Activated CD4-positive, alpha-beta T cell treated with anti-CD3 and anti-CD28 coated beads for 4 hours (primary cell): ENCODE results near the gene POFUT1.
A peak's percentile ranks its signal among the peaks of the same experiment; 100 is the strongest.

Experiments
- DNase-seq, 2 donors: peaks; one replicate each; pipeline ENCODE4 v3.0.0-alpha.2; 2020

Gene POFUT1

DNA sequence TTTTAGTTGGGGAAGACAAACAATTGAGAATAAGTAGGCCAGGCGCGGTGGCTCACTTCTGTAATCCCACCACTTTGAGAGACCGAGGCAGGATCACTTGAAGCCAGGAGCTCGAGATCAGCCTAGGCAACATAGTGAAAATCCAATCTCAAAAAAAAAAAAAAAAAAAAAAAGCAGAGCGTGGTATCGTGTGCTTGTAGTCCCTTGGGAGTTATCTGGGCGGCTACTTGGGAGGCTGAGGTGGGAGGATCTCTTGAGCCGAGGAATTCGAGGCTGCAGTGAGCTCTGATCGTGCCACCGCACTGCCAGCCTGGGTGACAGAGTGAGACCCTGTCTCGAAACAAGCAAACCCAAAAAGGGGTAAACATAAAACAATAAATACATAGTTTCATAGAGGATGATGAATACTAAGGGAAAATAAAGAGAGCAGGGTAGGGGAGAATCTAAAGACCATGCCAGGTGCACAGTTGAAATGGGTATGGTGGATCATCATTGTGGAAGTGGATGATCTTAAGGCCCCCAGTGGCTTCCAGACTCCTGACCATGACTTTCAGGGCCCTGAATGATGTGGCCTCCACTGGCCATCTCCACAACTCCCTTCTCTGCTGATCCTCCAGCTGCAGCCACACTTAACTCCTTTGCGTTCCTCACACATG lies 947 bp downstream of the POFUT1 start:
- DNase-seq = no peak

DNA sequence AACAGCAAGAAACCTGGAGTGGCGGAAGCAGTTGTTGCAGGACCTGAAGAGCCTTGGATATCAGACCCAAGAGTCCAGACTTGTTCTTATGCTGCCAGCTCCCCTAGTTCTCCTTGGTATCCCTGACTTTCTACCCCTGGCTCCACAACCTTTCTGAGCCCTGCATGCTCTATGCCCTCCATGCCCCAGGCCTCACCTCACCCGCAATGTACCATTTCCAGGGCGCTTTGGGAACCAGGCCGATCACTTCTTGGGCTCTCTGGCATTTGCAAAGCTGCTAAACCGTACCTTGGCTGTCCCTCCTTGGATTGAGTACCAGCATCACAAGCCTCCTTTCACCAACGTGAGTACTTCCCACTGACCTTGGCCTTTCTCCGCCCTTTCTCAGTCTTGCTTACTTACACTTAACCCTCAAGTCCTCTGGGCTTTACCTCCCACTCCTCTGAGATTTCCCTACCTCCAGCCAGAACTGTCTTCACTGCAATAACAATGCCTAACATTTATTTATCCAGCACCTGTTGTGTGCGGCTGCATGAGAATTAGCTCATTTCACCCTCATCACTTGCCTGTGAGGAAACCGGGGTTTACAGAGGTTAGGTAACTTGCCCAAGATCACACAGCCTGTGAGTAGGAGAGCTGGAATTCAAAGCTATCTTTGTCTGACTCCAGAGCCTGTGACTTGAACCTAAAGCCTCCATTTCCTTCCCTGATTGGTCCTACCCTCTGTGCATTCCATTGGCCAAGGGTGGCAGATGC lies 2.3 kb downstream of the POFUT1 start:
- DNase-seq = no peak

DNA sequence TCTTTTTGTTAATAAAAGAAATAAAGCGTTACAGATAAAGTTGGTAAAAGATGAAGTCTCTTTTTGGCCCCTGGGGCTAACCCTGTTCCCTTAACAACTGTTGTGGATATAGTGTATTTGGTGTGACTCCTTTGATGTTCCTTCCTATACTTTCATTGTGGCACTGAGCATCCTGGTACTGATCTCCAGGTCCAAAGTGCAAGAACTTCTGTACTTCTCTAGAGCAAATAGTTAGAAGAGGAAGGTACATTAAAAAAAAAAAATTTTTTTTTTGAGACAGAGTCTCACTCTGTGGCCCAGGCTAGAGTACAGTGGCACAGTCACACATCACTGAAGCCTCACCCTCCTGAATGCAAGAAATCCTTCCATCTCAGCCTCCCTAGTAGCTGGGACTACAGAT lies 6.2 kb downstream of the POFUT1 start:
- DNase-seq = no peak

DNA sequence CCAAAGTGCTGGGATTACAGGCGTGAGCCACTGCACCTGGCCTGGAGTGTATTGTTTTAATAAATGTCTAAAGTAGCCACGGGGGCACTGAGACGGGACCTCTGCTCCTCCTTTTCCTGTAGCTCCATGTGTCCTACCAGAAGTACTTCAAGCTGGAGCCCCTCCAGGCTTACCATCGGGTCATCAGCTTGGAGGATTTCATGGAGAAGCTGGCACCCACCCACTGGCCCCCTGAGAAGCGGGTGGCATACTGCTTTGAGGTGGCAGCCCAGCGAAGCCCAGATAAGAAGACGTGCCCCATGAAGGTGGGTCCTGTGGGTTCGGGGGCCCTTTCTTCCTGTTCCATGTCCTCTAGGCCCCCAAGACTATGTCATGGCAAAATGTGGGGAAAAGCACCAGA lies 7.5 kb downstream of the POFUT1 start:
- no peak for DNase-seq

DNA sequence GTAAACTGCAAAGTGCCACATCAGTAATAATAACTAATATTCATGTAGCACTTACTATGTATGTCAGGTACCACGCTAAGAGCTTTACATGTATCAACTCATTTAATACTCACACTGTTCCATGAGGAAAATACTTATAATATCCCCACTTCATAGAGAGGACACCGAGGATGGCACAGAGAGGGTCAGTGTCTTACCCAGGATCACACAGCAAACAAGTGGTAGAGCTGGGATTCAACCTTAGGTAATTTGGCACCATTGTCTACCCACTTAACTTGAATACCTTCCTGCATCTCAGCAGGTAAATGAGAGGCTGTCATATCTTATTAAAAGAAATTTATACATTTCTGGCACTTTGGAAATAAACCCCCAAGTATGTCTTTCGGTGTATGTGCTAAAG lies 8.0 kb downstream of the POFUT1 start:
- no peak for DNase-seq

DNA sequence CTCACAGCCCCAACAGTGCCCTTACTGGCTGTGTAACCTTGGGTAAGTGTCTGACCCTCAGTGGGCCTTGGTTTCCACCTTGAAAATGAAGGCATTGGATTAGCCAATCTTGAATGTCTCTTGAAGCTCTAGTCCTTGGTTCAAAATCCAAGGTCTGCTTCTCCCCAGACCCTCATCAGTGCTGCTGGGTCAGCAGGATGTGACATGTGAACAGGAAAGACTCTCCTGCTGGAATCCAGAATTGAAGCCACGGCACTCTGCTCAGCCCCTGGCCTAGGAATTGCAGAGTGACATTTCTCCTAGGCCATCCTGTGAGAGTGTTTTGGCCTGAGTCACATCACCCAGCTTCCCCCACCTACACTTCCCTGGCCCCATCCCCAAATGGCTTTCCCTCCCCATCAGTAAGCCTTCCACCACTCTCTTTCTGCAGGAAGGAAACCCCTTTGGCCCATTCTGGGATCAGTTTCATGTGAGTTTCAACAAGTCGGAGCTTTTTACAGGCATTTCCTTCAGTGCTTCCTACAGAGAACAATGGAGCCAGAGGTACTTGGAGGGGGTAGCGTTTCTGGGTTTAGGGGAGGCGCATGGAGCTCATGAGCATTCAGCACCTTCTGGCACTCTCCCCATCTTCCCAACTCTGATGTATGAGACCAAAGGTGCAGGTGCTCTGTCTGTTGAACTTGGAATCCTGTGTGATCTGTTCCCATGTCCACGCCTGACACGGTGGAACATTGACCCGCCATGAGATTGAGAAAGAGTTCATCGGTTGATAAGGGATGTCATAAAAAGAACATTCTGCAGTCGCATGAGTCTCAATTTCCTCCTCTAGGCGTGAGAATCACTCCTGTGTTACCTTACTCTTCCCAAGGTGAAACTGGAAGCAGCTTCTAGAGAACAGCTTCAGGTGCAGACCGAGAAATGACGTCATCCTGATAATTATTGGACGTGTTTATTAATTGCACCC lies 8.8 kb downstream of the POFUT1 start:
- DNase-seq = no peak

DNA sequence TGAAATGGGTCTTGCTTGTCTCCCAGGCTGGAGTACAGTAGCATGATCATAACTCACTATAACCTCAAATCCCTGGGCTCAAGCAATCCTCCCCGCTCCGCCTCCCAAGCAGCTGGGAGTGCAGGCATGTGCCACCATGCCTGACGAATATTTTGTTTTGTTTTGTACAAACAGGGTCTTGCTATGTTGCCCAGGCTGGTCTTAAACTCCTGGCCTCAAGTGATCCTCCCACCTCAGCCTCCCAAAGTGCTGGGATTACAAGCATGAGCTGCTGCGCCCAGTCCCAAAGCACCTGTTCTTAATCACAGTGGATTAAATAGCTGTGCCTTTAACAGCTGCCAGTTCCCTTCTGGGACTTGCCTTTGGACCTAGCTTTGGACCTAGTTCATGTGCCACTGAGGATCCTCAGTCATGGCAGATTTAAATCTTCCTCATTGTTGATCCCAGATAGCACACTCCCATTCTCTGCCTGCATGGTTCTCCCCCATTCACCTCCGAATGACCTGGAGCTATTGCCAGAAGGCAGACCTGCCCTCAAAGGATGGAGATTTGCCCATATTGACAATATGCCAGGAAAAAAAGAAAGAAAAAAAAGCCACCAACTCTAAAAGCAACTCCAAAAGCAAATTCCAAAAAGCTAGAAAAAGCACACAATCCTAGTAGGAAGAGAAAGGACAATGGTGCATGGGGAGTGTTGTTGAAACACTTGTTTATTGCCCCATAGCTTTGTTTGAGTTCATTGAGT lies 10.6 kb downstream of the POFUT1 start:
- DNase-seq = no peak

DNA sequence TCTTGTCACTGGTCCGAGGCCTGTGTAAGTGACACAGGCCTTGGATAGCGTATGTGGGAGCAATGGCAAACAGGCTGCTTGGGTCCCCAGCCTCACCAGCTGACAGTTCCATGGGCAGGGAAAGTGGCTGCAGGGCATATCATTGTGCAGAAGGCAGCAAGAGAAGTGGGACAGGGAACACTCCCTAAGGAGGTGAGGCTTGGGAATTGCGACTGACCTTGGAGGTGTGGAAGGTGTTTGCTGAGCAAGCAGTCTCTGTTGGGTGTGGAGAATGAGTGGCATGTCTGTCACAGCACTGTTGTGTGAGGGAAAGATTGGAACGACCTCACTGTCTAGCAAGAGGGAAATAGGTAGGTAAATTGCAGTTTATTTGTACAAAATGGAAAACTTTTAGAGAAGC lies 16.8 kb downstream of the POFUT1 start:
- DNase-seq = no peak

DNA sequence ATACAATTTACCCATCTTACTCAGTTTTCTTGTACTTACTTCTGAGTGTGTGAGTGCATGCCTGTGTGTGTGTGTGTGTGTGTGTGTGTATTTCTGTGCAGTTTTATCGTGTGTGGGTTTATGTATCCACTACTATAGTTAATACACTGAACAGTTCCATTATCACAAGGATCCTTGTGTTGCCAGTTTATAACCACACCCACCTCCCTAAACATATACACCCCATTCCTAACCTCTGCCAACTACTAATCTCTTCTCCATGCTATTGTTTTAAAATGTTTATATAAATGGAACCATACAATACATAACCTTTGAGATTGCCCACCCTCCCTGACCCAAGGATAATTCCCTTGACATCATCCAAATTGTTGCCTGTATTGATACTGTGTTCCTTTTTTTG lies 18.7 kb downstream of the POFUT1 start:
- DNase-seq = no peak

DNA sequence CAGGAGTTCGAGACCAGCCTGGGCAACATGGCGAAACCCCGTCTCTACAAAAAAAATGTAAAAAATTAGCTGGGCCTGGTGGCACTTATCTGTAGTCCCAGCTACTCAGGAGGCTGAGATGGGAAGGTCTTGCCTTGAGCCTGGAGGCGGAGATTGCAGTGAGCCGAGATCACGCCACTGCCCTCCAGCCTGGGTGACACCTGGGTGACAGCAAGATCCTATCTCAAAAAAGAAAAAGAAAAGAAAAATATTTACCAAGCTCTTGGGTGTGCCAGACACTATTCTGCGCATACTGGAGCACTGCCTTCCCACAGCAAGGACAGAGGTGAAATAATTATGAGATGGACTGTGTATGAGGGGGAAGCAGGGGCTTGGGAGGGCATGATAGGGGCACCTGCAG lies 19.6 kb downstream of the POFUT1 start:
- no peak for DNase-seq

DNA sequence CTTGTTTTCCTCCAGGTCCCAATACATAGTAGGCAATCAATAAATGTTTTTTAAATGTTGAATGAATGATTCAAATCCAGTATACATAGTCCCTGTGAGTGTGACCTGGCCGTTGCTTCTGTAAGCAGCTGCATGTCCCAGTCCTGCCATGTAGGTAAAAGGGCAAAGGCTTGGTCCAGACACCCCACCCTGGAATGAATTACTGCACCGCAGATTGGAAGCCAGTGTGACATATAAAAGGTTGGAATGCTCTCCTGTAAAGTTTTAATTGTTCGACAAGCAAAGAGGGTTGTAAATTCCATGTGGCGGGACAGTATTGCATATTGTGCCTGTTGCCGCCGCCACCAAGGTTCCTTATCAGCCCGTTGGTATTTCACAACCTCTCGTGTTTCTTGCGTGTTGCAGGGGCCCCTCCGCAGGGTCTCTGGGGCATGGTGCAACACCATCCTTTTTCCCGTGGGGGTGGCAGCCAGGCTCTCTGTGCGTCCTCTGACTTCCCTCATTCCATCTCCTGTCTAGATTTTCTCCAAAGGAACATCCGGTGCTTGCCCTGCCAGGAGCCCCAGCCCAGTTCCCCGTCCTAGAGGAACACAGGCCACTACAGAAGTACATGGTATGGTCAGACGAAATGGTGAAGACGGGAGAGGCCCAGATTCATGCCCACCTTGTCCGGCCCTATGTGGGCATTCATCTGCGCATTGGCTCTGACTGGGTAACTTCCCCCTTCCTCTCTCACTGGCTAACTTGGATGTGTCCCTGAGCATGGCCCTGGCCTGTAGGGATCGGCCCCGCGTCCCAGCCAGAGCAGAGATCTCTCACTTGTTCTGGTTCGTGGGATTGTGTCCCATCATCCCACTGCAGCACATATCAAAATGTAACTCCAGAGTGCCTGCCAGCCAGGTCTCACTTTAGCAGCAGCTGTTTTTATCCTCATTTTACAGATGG lies 20.3 kb downstream of the POFUT1 start:
- DNase-seq = no peak

DNA sequence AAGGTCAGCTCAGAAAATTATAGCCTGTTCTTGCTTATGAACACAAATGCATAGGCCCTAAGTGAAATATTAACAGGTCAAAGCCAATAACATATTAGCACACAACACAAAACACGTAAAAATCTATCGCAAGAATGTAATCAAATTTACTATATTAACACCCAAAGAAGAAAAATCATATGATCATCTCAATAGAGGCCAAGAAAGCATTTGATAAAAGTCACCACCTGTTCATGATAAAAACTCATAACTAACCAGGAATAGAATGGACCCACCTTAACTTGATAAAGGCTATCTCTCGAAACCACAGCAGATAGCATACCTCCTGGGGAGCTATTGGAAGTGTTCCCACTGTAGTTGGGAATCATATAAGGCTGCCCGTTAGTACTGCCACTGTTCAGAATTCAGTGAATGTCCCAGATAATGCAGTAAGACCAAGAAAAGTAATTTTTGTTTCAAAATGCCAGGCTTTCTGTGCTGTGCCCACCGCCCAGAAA lies 21.6 kb downstream of the POFUT1 start:
- DNase-seq = no peak

DNA sequence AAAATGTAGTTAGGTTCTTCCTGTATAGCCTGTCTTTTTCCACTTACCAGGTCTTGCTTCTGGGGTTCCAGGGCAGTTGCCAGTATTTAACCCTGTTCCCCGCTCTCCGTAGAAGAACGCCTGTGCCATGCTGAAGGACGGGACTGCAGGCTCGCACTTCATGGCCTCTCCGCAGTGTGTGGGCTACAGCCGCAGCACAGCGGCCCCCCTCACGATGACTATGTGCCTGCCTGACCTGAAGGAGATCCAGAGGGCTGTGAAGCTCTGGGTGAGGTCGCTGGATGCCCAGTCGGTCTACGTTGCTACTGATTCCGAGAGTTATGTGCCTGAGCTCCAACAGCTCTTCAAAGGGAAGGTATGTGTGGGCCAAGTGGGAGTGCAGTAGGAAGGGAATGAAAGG lies 23.0 kb downstream of the POFUT1 start:
- DNase-seq = no peak

DNA sequence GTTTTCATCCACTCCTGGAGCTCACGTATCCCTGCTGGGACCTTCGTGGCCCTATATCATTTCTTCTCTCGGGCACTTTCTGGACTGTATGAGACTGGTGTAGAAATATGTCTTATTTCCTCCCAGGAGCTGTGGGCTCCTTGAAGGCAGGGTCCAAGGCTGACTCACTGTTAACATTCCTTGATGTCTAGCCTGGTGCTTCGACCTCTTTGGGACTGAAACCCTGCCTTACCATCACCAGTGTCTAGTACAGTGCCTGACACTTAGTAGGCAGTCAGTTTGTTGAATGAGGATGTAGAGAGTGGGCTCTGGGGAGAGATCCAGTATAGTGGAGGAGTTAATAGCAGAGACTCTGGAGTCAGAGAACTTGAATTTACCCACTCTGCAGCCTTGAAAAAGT lies 23.6 kb downstream of the POFUT1 start:
- no peak for DNase-seq

DNA sequence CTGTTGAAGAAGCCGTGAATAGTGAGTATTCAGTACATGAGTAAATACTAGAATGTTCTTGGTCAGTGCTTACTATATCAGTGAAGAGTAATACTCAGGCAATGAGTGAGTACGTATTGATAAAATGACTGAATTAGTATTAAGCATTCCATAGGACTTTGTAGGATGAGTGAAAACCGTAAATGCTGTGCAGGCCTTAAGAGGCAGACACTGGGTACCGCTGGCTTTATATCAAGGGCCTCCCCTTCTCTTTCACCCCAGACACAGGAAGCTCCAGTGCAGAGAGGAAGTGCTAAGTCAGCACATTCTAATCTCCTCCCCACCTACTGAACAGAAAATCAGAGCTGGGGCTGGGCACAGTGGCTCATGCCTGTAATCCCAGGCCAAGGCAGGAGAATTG lies 24.2 kb downstream of the POFUT1 start:
- DNase-seq = peak; percentile 26

DNA sequence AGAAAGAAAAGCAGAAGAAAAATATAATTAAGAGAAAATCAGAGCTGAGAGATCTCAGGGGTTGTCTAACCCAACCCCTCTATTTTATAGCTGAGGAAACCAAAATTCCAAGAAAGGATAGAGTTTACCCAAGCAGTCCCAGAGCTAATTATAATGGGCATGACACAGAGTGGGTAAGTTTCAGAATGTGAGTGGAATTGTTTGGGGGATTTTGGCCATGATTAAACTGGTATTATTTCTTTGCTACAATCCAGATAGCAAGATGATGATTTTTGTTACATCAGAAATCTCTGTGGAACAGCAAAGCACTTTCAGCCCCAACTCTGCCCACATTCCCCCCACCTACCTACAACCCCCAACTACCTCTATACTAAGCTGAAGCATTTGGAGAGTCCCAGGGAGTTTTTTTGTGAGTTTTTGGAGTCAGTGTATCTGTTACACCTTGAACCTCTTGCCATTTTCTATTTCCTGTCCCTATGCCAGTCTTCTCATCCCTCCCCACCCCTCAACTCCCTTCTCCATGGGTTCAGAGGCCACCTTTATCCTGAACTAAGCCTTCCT lies 24.7 kb downstream of the POFUT1 start:
- no peak for DNase-seq

DNA sequence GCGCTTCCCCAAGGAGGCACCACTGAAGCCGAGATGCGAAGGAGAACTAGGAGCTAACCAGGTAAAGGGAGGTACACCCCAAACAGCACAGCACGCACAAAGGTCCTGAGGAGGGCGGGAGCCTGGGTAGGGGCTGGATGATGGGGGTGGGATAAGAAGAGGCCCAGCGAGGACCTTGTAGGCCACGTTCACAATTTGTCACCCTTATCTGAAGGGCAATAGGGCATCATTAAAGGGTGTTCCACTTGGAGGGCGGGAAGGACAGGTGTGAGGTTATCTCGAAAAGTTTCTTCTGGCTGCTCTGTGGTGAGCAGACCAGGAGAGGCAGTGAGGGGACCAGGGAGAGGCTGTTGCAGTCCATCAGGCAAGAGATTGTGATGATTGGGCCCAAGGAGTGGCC lies 25.6 kb downstream of the POFUT1 start:
- DNase-seq = no peak

DNA sequence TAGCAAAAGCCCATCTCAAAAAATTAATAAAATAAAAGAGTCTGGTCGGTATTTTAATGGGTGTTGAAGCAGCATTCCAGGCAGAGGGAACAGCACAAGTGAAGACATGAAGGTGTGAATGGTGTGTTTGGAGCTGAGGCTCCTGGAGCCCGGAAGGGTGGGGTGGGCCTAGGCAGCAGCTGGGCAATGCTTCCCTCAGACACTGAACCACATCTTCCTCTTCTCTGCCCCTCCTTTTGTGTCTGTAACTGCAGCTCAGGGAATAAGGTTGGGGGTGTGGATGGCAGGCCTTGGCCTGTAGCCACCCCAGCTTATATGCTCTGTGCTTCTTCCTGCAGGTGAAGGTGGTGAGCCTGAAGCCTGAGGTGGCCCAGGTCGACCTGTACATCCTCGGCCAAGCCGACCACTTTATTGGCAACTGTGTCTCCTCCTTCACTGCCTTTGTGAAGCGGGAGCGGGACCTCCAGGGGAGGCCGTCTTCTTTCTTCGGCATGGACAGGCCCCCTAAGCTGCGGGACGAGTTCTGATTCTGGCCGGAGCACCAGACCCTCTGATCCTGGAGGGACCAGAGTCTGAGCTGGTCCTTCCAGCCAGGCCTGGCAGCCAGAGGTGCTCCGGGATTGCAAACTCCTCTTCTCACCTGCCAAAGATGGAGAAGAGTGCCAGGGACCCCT lies 26.6 kb downstream of the POFUT1 start:
- DNase-seq = no peak

DNA sequence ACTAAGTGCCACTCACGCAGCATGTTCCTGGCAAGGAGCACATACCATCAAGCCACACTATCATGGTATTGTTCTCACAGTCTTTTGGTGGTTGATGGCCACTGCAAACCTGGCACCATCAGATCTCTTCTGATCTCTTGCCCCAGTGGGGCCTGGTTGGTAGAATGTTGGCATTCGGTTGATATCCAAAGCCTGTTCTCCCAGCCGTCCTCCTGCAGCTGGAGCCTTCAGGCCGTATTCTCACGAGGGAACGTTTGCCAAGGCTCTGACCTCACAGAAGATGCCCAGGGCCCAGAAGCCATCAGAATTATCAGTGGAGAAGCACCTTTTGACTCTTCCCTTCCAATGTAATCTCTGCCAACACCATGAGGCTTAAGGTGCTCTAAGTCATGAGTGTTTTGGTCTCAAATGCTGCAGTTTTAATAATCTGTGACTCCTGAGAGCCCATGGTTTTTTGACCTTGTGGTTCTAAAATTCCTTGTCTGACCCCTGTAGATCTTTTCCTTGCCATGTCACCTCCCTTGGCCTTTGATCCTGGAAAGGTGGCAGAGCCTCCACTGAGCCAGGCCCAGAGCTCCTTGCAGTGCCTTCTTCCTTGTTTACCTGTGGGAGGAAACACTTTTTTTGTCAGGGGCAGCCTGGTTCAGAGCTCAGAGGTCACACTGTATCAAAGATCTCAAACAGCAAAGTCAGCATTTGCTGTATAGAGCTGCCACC lies 27.8 kb downstream of the POFUT1 start:
- no peak for DNase-seq

DNA sequence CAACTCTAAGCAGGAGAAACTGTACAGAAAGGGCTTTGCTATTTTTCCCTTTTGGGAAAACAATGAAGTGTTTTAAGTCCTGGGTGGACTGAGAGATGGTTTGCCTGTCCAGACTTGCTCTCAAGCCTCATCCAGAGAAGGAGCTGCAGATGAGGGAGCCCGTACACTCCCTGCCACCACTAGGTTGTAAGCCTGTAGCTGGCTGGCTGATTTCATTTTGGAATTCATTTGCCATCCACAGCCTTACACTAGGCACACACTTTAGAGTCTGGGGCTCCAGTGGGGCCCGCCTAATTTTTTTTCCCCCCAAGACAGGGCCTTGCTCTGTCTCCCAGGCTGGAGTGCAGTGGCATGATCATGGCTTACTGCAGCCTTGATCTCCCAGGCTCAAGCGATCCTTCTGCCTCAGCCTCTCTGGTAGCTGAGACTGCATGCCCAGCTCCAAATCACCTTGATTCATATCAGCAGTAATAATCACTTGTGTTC lies 28.4 kb downstream of the POFUT1 start:
- DNase-seq = no peak
